Lower leg skin (tissue), 3 donors: ENCODE data around the gene LYL1.

Experiments used
- CTCF ChIP-seq, 3 donors: fragments of 450-650 bp; IDR thresholded peaks; one replicate each; pipeline ENCODE4 v1.5.1; 2016; ENCODE audit warnings: antibody characterized with exemption in 3 of 3, mild to moderate bottlenecking in 3 of 3, moderate library complexity in 2 of 3
- POLR2A ChIP-seq, 2 donors: fragments of 450-650 bp; IDR thresholded peaks; one replicate each; pipeline ENCODE4 v1.6.1; 2016 to 2017; ENCODE audit warnings: antibody characterized with exemption in 2 of 2, mild to moderate bottlenecking in 1 of 2, moderate library complexity in 1 of 2

- no peak for TF ChIP-seq CTCF (IDR thresholded peaks at IDR 0.05)
- no peak for TF ChIP-seq POLR2A (IDR thresholded peaks at IDR 0.05)
Observed at GRCh38 chr19:13087795-13088537, 14.7 kb downstream of the LYL1 start.
